Thoracic aorta (tissue), 2 donors: ENCODE measurements around the gene F11. TPM values are rescaled to one million over a fixed set of nuclear protein-coding genes. Genes with fewer than 3 reads are reported as not detected.

Source experiments
- ATAC-seq: fragments of 150-250 bp; one replicate; pipeline ENCODE4 v1.8.0; 2017; ENCODE audit warnings: low read depth; ENCODE audit not compliant: insufficient number of reproducible peaks, low FRiP score
- DNase-seq: peaks from one replicate; pipeline ENCODE4 v3.0.0-alpha.2; 2020; ENCODE audit warnings: low spot score
- H3K27ac ChIP-seq, 2 donors: fragments of 200-600 bp; sonication (generic); 1 replicate in 1 of 2; 2 replicates in 1 of 2; pipeline ENCODE4 v1.5.1; 2016; ENCODE audit warnings: mild to moderate bottlenecking in 2 of 2, moderate library complexity in 2 of 2
- H3K27me3 ChIP-seq: fragments of 200-600 bp; sonication (generic); replicated peaks from 2 replicates; pipeline ENCODE4 v1.6.0; 2016; ENCODE audit warnings: mild to moderate bottlenecking; ENCODE audit not compliant: insufficient read depth
- H3K36me3 ChIP-seq: fragments of 200-600 bp; sonication (generic); one replicate; pipeline ENCODE4 v1.5.1; 2016
- H3K4me1 ChIP-seq, 2 donors: fragments of 200-600 bp; sonication (generic); 1 replicate in 1 of 2; 2 replicates in 1 of 2; pipeline versions ENCODE4 v1.5.1 to v1.6.0; 2016; ENCODE audit warnings: low read depth in 2 of 2, mild to moderate bottlenecking in 1 of 2; ENCODE audit not compliant: control insufficient read depth in 1 of 2
- H3K4me3 ChIP-seq: fragments of 200-600 bp; sonication (generic); 2 replicates; pipeline ENCODE4 v1.5.1; 2016; ENCODE audit warnings: mild to moderate bottlenecking
- H3K9me3 ChIP-seq: fragments of 200-600 bp; sonication (generic); 2 replicates; pipeline ENCODE4 v1.5.1; 2016
- total RNA-seq, 2 donors: library from RNA; depleted of rRNA; stranded (reverse); fragments of >200 nt; gene quantifications; one replicate each; pipeline versions ENCODE4 v1.1.0 to v1.2.3, GENCODE V29; 2016
- TF ChIP-seq, protein P1 (sequence below): fragments of 200-600 bp; sonication (generic); IDR thresholded peaks from one replicate; pipeline ENCODE4 v1.5.1; 2019; ENCODE audit warnings: antibody characterized with exemption

The F11 gene
- total RNA-seq, 2 donors from 2014 or later = not detected

- no peaks in the 10 kb centered on the region for H3K9me3 ChIP-seq
Observed at GRCh38 chr4:186326391-186326790, 60.4 kb downstream of the F11 start.

GRCh38 chr4:186329372-186329771, 63.4 kb downstream of the F11 start:
- Histone ChIP-seq H3K27ac (no peak overlapping the region), H3K9me3 (peaks cover 12% of the 10 kb centered on the region), H3K4me3 (no peak overlapping the region), H3K4me1 (no peaks in the 10 kb centered on the region), H3K27me3 (no peaks in the 10 kb centered on the region), H3K36me3 (no peaks in the 10 kb centered on the region)
- TF ChIP-seq, protein P1, sequence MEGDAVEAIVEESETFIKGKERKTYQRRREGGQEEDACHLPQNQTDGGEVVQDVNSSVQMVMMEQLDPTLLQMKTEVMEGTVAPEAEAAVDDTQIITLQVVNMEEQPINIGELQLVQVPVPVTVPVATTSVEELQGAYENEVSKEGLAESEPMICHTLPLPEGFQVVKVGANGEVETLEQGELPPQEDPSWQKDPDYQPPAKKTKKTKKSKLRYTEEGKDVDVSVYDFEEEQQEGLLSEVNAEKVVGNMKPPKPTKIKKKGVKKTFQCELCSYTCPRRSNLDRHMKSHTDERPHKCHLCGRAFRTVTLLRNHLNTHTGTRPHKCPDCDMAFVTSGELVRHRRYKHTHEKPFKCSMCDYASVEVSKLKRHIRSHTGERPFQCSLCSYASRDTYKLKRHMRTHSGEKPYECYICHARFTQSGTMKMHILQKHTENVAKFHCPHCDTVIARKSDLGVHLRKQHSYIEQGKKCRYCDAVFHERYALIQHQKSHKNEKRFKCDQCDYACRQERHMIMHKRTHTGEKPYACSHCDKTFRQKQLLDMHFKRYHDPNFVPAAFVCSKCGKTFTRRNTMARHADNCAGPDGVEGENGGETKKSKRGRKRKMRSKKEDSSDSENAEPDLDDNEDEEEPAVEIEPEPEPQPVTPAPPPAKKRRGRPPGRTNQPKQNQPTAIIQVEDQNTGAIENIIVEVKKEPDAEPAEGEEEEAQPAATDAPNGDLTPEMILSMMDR = no peak
- ATAC-seq (no peak), DNase-seq (no peak)

More at GRCh38 chr4:186326391-186326790, 60.4 kb downstream of the F11 start:
- Histone ChIP-seq H3K27ac (no peak overlapping the region), H3K27me3 (no peaks in the 10 kb centered on the region), H3K4me1 (no peaks in the 10 kb centered on the region), H3K4me3 (no peak overlapping the region), H3K36me3 (no peaks in the 10 kb centered on the region)
- DNase-seq (no peak), ATAC-seq (no peak)
- TF ChIP-seq, protein P1 = no peak

GRCh38 chr4:186330368-186330767, 64.4 kb downstream of the F11 start:
- ATAC-seq = no peak
- H3K9me3 ChIP-seq = peaks cover 12% of the 10 kb centered on the region
- DNase-seq = no peak
- no peak overlapping the region for H3K27ac ChIP-seq
- no peaks in the 10 kb centered on the region for H3K36me3 ChIP-seq
- TF ChIP-seq, protein P1 = no peak
- H3K4me1 ChIP-seq = no peaks in the 10 kb centered on the region
- H3K27me3 ChIP-seq = no peaks in the 10 kb centered on the region
- H3K4me3 ChIP-seq = no peak overlapping the region

GRCh38 chr4:186335793-186336192, 69.8 kb downstream of the F11 start:
- no peaks in the 10 kb centered on the region for H3K36me3 ChIP-seq
- no peak for ATAC-seq
- TF ChIP-seq, protein P1 = no peak

More at GRCh38 chr4:186335793-186336192, 69.8 kb downstream of the F11 start:
- DNase-seq = no peak
- Histone ChIP-seq H3K27me3 (no peaks in the 10 kb centered on the region), H3K27ac (no peak overlapping the region), H3K4me3 (no peak overlapping the region), H3K9me3 (peaks cover 12% of the 10 kb centered on the region), H3K4me1 (no peaks in the 10 kb centered on the region)

Other genes with a start within 250 kb of the F11 start
- gene TLR3, start 197.0 kb upstream of the F11 start, total RNA-seq = 1 to 10 TPM; 3.5 to 5.7 TPM
- 10 to 100 TPM in 1 of 2 donors, 1 to 10 TPM in 1; 9.9 to 12.8 TPM for gene FAM149A, start 161.5 kb upstream of the F11 start, total RNA-seq
- 10 to 100 TPM; 41.8 to 61.2 TPM for gene CYP4V2, start 74.6 kb upstream of the F11 start, total RNA-seq
- gene KLKB1, start 38.7 kb upstream of the F11 start, total RNA-seq = 1 to 10 TPM; 1.6 to 2.6 TPM